Right lobe of liver (tissue), 6 donors: ENCODE data around the gene CAMP. TPM values are rescaled to one million over a fixed set of nuclear protein-coding genes. Genes with fewer than 3 reads are reported as not detected.

ENCODE experiments used
- ATAC-seq, 4 donors: fragments of 200-7000 bp; cut with Tn5 transposase; one replicate each; pipeline ENCODE4 v1.9.1; 2020; ENCODE audit warnings: mild to moderate bottlenecking in 4 of 4, moderate library complexity in 4 of 4
- DNase-seq, 3 donors: peaks; one replicate each; pipeline ENCODE4 v3.0.0-alpha.2; 2020
- H3K27ac ChIP-seq, 3 donors: fragments of 200-600 bp; one replicate each; pipeline ENCODE4 v1.8.0; 2022
- H3K27me3 ChIP-seq, 2 donors: fragments of 200-600 bp; one replicate each; pipeline ENCODE4 v1.8.0; 2022
- H3K36me3 ChIP-seq, 4 donors: fragments of 200-600 bp; sonication (generic) in 1 of 4; one replicate each; pipeline versions ENCODE4 v1.5.1 to v1.8.0; 2017 to 2022; ENCODE audit warnings: control low read depth in 1 of 4
- H3K4me1 ChIP-seq, 4 donors: fragments of 200-600 bp; sonication (generic) in 1 of 4; one replicate each; pipeline versions ENCODE4 v1.5.1 to v1.8.0; 2017 to 2022; ENCODE audit warnings: control low read depth in 1 of 4
- H3K4me3 ChIP-seq, 3 donors: fragments of 200-600 bp; one replicate each; pipeline ENCODE4 v1.8.0; 2022
- H3K9me3 ChIP-seq, 4 donors: fragments of 200-600 bp; sonication (generic) in 1 of 4; one replicate each; pipeline versions ENCODE4 v1.5.1 to v1.8.0; 2017 to 2022; ENCODE audit warnings: control low read depth in 1 of 4
- CTCF ChIP-seq, 4 donors: fragments of 200-600 bp in 3 of 4; fragments of 450-650 bp in 1 of 4; IDR thresholded peaks; one replicate each; pipeline versions ENCODE4 v1.5.1 to v1.8.0; 2016 to 2022; ENCODE audit warnings: antibody characterized with exemption in 4 of 4, mild to moderate bottlenecking in 2 of 4
- POLR2A ChIP-seq: fragments of 450-650 bp; IDR thresholded peaks from one replicate; pipeline ENCODE4 v1.6.1; 2017; ENCODE audit warnings: antibody characterized with exemption, mild to moderate bottlenecking
- WGBS: methylation state at CpG from one replicate; pipeline ENCODE4 v1.1.6; 2018; ENCODE audit warnings: low coverage, low lambda C conversion rate; ENCODE audit not compliant: insufficient coverage; ENCODE audit errors: missing lambda C conversion rate; 5-methylcytosine and 5-hydroxymethylcytosine counted together
- intact Hi-C, 2 donors: fragments of 100-400 bp; cut with DNase I; formaldehyde crosslinking; loops; one replicate each; pipeline versions ENCODE4 v1.11.2 to v1.14.1; 2022
- microRNA counts: library from miRNA; unstranded; fragments of <30 nt; microRNA quantifications from one replicate; lab custom pipeline; 2016
- microRNA-seq, 2 donors: library from miRNA; unstranded; fragments of <30 nt; microRNA quantifications; one replicate each; pipeline ENCODE4, GENCODE V29; 2019 to 2020
- small RNA-seq, 2 experiments: library from RNA; depleted of rRNA; stranded (forward); fragments of <200 nt; gene quantifications; one replicate each; pipeline ENCODE3, GENCODE V24; 2016
- total RNA-seq, 6 experiments: library from RNA; depleted of rRNA in 2 of 6; stranded (reverse); fragments of >200 nt in 2 of 6; fragmentation: NEBNext Ultra II Directional in 3 of 6; extraction: Animal tissue kit (Norgen Biotek cat#: 25700) in 3 of 6; gene quantifications; one replicate each; pipeline versions ENCODE4 v1.1.0 to v1.2.4, GENCODE V29; 2016 to 2023
- donor health status: DM: no; HTN: yes; CAD: no.
- donor health status: DM: no; HTN: no; CAD: no.
- donor health status: DM: no; HTN: no; CAD: no.
- donor health status: DM: no; HTN: yes; CAD: no.
- donor health status: DM: no; HTN: yes; CAD: no.

CAMP gene
- total RNA-seq, 6 experiments from 2014 or later, result 0.46 to 0.50 TPM; not detected in 4

- no peaks in the 10 kb centered on the region for H3K9me3 ChIP-seq
- WGBS, result 90% methylated on average over 4 of the region's 38 CpGs
- ATAC-seq (no peak), DNase-seq (no peak)
- no peak overlapping the region for H3K27ac ChIP-seq
- no peaks in the 10 kb centered on the region for H3K36me3 ChIP-seq
- H3K4me3 ChIP-seq, result no peak overlapping the region
- H3K4me1 ChIP-seq, result no peaks in the 10 kb centered on the region
- no peak for TF ChIP-seq POLR2A
- no peak for TF ChIP-seq CTCF (IDR thresholded peaks at IDR 0.05)
- intact Hi-C loops, result loop anchor here (5.0 kb wide), 1 partner anchor 165 kb away; no protein-coding TSS in a partner anchor
- no peaks in the 10 kb centered on the region for H3K27me3 ChIP-seq
Measured at GRCh38 chr3:48271763-48272498, 48.6 kb downstream of the CAMP start.

GRCh38 chr3:48273594-48274211, 50.4 kb downstream of the CAMP start:
- Histone ChIP-seq H3K27ac (no peak overlapping the region), H3K4me3 (no peak overlapping the region), H3K27me3 (no peaks in the 10 kb centered on the region), H3K4me1 (no peaks in the 10 kb centered on the region), H3K9me3 (no peaks in the 10 kb centered on the region), H3K36me3 (no peaks in the 10 kb centered on the region)
- WGBS, result 11% methylated on average over 7 of the region's 9 CpGs
- ATAC-seq, result peak; percentile 82 to 88 (median 86)
- TF ChIP-seq POLR2A, result no peak
- TF ChIP-seq CTCF (IDR thresholded peaks at IDR 0.05), result peak; percentile 72 to 80 (median 76)
- peak in 2 of 3 donors; percentile 31 to 60 for DNase-seq
- intact Hi-C loops, result loop anchor here (5.0 kb wide), 1 partner anchor 164 kb away; no protein-coding TSS in a partner anchor

GRCh38 chr3:48274452-48274851, 51.2 kb downstream of the CAMP start:
- Histone ChIP-seq H3K9me3 (no peaks in the 10 kb centered on the region), H3K36me3 (no peaks in the 10 kb centered on the region), H3K4me3 (no peak overlapping the region), H3K27me3 (no peaks in the 10 kb centered on the region), H3K4me1 (no peaks in the 10 kb centered on the region), H3K27ac (no peak overlapping the region)
- ATAC-seq (peak in 1 of 4 donors; percentile 9), DNase-seq (no peak)
- WGBS, result 84% methylated on average over 10 of the region's 10 CpGs
- TF ChIP-seq POLR2A (no peak), CTCF (IDR thresholded peaks at IDR 0.05) (no peak)
- intact Hi-C loops, result loop anchor here (5.0 kb wide), 1 partner anchor 163 kb away; no protein-coding TSS in a partner anchor

MicroRNA genes within 50 kb of the gene (microRNA counts, 767-probe panel; counts per million panel counts)
- microRNA hsa-miR-4443 (lab: Ali Mortazavi, UCI), result 237 counts per million

Small RNAs within 50 kb of the gene (microRNA-seq; reads per million reads assigned to microRNA genes)
- 131 to 159 reads per million in 2 donors for gene MIR4443

Small RNAs within 50 kb of the gene (small RNA-seq; reads per million reads assigned to genes)
- gene MIR4443 (0 to 0.65 reads per million in 2 experiments), gene NDUFB1P1 (0 reads per million in 2 experiments), gene RNU7-128P (0 reads per million in 2 experiments)

Other genes with a start within 250 kb of the CAMP start
- gene MAP4, start 207.1 kb upstream of the CAMP start, total RNA-seq, result 10 to 100 TPM; 59.1 to 94.9 (median 66.2) TPM
- gene CDC25A, start 35.1 kb upstream of the CAMP start, total RNA-seq, result 1 to 10 TPM in 2 of 6 experiments, under 1 TPM in 4; 0.27 to 8.8 (median 0.56) TPM
- gene ZNF589, start 17.6 kb downstream of the CAMP start, total RNA-seq, result 1 to 10 TPM; 2.2 to 3.6 (median 2.5) TPM
- gene NME6, start 77.9 kb downstream of the CAMP start, total RNA-seq, result 10 to 100 TPM in 5 of 6 experiments, 1 to 10 TPM in 1; 9.4 to 19.2 (median 13.5) TPM
- gene SPINK8, start 110.2 kb downstream of the CAMP start, total RNA-seq, result not detected
- not detected for gene FBXW12, start 148.7 kb downstream of the CAMP start, total RNA-seq
- 100 to 1,000 TPM in 2 of 6 experiments, 10 to 100 TPM in 4; 65.9 to 132 (median 86.5) TPM for gene PLXNB1, start 206.6 kb downstream of the CAMP start, total RNA-seq
- gene CCDC51, start 216.6 kb downstream of the CAMP start, total RNA-seq, result 10 to 100 TPM in 2 of 6 experiments, 1 to 10 TPM in 4; 5.9 to 16.0 (median 8.1) TPM
- 100 to 1,000 TPM in 2 of 6 experiments, 10 to 100 TPM in 4; 64.8 to 182 (median 80.1) TPM for gene TMA7, start 216.8 kb downstream of the CAMP start, total RNA-seq
- gene ATRIP, start 223.2 kb downstream of the CAMP start, total RNA-seq, result 1 to 10 TPM; 2.4 to 4.5 (median 3.2) TPM